NOMO-1 treated with DMSO at 0.1 percent for 48 hours (cell line): ENCODE measurements around the gene SIRT5.

Experiments used
- DNase-seq: peaks from one replicate; lab custom pipeline; 2025; ENCODE audit not compliant: unreplicated experiment; lab: John Stamatoyannopoulos, UW

SIRT5 gene

DNA sequence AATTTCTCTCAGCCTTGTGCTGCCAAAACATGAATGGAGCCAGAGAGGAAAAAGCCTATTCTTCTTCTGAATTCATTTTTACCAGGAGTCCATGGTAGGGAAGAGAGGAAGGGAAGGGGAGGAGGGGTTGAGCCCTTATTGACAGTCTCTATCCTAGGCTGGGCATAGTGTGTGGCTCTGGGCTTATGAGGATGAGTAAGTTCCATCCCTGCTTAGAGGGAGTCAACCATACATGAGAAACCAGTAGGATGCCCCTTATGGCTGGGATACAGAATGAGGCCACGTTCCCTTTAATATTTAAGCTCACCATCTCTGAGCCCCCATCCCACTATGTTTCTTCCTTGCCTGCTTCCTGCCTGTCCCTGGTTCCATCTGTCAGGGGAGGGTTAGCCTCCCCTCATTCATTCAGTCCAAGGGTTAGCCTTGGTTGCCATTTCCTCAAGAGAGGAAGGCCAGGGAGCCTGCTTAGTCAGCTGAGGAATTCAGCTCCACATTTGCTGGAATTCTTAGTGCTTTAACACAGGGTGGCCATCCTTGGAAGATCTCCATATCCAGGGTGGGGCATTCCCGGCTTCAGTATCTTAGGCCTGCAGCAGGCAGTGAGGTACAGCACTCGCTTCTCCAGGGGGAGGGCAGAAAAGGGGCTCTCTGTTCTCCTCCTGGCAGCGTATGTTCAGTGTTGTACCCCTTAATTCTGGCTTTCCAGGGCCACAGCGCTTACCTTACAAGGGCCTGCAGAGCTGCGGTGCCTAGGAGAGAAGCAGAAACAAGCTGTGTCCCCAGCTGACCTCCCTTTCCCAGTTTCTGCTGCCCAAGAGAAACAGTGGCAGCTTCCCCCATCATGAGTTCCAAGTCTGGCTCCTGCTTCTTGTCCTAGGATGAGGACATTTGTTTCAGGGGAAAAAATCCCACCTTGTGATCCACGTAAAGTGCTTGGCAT, 12.5 kb downstream of the SIRT5 start:
- DNase-seq = no peak

DNA sequence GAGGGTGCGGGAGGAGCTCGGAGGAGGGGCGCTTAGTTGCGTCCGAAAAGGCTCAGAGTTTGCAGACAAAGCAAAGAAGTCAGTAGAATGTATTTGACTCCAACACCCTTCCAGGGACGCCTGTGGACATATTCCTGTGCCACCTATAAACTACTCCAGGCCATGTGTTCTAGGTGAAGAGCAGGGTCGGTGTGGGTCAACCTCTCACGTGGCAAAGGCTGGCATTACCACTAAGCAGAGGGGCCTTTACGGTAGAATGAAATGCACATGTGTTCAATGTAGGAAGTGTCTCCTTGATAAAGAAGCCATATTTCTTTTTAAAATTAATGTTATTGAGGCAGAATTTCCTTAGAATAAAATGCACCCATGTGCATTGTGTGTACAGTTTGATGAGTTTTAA, 15.4 kb downstream of the SIRT5 start:
- DNase-seq = no peak

DNA sequence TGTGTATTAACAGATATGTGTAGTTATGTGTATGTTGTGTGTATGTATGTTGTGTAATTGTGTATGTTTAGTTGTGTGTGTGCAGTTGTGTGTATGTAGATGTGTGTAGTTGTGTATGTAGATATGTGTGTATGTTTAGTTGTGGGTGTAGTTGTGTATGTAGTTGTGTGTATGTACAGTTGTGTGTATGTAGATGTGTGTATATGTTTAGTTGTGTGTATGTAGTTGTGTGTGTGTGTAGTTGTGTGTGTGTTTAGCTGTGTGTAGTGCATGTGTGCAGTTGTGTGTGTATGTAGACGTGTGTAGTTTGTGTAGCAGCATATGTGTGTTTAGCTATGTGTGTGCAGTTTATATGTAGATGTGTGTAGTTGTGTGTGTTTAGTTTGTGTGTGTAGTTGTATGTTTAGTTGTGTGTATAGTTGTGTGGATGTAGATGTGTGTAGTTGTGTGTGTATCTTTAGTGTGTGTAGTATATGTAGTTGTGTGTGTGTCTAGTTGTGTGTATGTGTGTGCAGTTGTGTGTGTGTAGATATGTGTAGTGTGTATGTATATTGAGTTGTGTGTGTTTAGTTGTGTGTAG, 16.3 kb downstream of the SIRT5 start:
- DNase-seq = no peak

DNA sequence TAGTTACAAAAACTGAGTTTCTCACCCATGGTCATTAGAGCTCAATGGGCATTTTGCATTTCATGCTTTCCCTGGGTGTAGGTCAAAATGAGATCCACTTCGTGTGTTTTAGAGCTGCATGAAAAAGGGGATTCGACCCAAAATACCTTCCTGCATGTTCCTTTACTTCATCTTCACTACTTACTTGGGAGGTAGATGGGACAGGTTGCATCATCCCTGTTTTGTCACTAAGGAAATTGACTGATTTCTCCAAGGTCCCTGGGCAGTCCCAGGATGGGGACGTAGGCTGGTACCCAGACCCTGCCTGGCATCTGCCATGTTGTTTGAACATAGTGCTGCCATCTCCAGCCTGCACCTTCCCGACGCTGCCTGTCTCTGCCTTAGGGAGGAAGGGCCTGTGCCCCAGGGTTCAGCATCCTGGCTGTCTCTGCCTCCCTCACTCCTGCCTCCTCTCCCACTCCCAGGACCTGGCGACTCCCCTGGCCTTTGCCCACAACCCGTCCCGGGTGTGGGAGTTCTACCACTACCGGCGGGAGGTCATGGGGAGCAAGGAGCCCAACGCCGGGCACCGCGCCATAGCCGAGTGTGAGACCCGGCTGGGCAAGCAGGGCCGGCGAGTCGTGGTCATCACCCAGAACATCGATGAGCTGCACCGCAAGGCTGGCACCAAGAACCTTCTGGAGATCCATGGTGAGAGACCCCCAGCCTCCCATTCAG, 17.0 kb downstream of the SIRT5 start:
- no peak for DNase-seq

DNA sequence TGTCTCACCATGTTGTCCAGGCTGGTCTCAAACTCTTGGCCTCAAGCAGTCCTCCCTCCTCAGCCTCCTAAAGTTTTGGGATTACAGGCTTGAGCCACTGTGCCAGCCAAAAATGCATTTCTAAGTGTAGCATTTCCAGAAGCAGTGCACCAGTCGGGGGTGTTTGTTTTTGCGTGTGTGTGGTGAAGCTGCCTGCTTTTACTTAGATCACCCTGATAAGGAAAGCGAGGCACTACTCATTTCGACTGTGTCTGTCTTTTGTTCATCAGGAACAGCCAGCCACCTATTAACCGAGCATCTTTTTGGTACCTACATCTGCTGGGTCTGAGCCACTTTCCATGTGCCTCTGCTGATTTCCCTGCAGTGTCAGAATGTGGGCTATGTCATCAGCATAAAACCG, 18.7 kb downstream of the SIRT5 start:
- DNase-seq = no peak

DNA sequence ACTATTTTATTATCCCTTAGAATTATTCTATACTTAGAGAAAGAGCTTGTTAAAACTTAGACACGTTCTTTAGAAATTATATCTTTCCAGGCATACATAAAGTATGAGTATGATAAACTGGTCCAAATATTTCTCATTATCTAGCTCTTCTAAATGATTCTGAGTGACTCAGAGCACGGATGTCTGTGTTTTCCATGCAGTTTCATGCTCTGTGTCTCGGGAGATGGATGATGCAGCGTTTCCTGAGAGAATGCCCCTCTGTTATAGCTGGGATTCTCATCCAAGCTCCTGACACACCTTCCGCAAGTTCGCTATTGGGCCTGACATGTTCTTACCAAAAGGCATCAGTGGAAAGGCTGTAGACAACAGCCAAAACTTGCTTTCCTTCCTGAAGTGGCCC, 19.3 kb downstream of the SIRT5 start:
- DNase-seq = no peak

DNA sequence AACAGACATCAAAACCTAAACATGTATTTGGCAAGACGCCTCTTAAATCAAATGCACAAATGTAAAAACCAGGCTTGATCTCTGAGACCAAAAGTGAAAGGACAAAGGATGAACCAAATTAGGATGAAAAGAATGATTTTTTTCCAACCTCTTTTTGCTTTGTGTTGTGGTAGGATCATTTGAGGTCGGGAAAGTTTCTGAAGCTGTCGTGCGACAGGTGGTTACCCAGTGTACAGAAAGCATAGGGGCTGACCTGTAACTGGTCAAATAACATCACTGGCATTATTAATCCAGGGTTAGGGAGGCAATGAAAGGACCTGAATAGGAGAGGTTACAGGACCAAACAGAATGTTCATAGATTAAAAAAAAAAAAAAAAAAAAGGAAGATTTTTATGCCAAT, 22.7 kb downstream of the SIRT5 start:
- no peak for DNase-seq

DNA sequence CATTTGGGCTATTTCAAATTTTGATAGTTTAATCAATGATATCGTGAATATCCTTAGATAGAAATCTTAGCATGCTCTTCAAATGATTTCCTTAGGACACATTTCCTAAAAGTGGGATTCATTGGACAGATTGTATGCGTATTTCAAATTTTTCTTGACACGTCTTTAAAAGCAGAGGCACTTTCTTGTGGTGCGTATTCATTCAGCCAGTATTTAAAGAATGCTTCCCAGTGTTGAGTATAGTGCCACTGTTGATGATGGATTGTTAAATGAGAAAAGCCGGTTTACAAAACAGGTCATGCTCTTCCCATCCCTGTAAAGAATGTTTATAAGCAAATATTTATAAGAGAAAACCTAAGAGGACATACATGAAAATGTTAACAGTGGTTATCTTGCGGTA, 25.6 kb downstream of the SIRT5 start:
- no peak for DNase-seq

DNA sequence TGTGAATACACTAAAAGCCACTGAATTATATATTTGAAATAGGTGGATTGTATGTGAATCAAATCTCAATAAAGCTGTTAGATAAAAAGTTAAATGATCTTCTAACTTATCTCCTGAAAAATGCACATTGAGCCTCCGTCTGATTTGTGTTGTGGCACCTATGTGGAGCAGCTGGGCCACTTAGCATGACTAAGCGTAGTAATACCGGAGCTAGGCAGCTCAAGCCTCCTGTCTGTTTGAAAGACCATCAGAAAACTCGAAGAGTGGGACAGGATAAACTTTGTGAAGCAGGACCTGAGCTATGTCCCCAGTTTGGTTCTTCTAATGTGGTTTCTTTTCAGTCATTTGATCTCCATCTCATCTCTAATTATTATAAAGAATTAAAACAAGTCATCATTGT, 29.7 kb downstream of the SIRT5 start:
- DNase-seq = no peak

DNA sequence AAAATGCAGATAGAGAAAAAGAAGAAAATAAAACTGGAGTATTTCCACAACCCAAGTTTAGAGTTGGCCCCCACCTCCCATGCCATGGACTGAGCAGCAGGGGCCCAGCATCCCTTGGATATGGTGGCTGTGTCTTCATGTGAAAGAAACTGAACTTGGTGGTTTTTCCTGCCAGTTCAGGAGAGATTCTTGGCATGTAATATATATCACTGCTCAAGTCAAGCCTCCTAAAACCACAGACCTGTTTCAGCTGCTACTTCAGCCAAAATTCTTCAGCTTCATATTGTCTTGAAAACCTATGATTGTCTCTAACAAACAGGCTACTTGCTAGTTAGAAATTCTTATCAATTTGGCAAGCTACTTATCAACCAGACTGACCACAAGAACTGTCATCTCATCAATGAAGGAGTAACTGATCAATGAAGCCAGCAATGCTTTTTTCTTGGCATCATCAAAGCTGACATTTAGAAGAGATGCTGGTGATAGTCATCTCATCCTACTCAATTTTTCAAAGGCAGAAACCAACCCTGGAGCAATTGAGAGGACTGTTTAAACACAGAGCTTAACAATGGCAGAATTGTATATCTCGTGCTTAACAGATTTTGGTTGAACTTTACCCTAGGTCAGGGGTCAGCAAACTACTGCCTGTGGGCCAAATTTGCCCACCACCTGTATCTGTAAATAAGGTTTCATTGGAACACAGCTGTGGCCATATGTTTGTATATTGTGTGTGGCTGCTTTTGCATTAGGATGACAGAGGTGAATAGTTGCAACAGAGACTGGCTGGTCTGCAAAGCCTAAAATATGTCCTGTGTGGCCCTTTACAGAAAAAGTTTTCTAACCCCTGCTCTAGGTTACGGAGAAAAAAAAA, 30.4 kb downstream of the SIRT5 start:
- DNase-seq = no peak

DNA sequence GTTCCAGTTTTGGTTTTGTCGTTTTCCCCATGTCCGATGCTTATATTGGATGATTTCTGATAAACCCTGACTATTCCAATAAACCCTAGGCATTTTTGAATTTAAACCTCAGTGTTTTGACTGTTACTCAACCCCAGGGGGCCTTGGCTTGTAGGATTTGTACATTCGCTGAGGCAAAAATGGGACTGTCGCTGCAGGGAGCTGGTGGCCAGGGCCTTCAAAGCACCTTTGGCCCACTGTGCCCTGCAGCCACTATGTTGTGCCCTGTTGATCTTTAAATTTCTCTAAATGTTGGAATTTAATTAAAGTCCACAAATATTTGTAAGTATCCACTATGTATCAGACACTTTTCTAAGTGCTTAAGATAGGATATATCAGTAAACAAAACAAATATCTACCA, 31.2 kb downstream of the SIRT5 start:
- DNase-seq = no peak

DNA sequence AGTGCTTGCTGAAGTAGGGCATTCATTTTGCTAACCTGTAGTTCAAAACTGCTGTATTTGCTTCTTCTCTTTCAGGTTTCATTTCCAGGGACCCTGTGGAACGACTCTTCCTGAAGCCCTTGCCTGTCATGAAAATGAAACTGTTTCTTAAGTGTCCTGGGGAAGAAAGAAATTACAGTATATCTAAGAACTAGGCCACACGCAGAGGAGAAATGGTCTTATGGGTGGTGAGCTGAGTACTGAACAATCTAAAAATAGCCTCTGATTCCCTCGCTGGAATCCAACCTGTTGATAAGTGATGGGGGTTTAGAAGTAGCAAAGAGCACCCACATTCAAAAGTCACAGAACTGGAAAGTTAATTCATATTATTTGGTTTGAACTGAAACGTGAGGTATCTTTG, 37.3 kb downstream of the SIRT5 start:
- peak; percentile 31 for DNase-seq

DNA sequence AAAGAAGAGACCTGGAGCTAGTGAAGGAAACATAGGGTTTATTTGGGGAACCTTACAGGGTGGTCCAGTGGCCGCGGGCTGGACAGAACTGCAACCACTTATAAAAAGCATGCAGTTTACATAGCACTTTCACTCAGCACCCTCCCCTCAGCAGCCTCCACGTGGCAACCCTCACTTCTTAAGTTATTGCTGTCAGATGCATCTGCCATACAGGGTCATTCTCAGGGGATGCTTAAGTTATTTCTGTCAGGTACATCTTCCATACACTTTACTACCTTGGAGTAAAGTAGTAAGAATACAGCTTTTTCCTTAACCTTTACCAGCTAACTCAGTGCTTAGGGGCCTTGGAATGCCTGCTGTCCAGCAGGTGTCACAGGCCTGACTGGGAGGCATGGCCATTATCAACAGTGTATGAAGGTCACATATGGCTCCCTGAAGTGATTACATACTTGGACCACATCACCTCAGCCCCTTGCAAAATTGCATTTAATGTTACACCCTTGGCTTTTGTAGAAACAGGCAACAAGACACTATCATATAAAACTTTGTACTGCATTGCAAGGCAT, 38.7 kb downstream of the SIRT5 start:
- no peak for DNase-seq

DNA sequence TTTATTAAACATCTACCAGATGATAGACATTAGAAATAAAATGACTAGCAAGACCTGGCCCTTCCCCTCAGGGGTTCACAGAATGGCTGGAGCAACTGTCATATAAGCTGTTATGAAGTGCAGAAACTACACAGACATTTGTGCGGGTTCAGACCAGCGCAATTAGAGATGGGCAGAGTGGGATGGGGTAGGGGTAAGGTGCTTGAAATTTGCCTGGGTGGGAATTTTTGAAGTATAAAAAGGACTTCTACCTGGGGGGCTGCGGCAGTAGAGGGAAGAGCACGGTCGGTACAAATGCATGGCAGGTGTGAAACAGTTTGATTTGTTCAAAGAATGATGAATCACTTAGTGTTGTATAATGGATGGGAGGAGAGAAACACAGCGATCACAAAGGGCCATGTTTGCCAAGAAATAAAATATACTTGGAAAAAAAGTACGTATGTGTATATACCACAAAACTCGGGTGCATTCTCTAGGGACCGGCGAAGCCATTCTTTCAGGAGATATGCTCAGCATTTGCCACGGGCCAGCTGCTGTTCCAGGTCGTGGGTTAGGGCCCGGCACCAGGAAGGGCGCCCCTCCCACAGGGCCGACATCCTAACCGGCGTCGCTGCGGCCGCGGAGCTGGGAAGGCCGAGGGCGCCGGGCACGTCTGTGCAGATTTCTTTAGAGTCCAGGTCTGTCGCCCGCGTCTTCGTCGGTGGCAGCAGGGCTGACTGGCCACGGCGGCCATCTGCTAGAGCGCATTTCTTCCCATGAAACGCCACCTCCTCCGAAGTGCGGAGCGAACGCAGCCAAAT, 39.9 kb downstream of the SIRT5 start:
- peak; percentile 40 for DNase-seq

DNA sequence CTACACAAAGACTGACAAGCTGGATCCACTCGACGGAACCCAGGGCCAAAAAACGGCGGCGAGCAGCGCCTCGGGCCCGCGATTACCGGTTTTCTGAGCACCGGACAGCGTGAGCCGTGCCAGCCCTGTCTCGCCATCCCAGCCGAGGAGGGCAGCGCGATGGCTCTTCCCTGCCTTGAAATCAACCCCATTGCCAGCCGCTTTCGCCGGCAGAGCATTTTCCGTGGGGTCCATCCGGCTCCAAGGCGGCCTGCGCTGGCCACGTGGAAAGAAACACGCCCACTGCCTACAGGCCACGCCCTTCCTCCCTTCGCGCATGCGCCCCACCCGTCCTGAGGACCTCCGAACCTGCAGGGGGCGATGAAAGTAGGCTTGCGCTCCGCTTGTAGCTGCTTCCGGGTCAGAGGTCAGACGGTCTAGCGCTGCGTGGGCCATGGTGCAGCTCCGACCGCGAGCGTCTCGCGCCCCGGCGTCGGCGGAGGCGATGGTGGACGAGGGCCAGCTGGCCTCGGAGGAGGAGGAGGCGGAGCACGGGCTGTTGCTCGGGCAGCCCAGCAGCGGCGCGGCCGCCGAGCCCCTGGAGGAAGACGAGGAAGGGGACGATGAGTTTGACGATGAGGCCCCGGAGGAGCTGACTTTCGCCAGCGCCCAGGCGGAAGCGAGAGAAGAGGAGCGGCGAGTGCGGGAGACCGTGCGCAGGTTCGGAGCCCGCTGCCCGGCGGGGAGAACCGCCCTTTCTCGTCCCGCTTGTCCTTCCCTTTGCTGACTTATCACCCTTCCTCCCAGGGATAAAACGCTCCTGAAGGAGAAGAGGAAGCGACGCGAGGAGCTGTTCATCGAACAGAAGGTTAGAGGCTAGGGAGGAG, 40.8 kb downstream of the SIRT5 start, which contains the start of gene NOL7:
NOL7 (plus strand) TSS at position 410 of the 866 bp plus-strand sequence; CDS start at position 434, 24 bp downstream.
- DNase-seq = peak; percentile 94

DNA sequence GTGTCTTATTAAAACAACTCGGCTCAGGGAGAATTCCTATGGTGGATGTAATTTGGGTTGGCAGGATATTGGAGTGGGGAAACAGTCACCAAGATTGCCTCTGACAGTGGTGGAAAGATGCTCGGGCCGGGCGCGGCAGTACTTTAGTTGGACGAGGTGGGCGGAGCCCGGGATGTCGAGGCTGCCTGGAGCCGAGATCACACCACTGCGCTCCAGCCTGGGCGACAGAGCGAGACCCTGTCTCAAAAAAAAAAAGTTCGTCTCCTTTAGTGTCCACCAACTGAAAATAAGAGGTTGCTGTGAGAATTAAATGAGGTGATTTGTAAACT, 41.4 kb downstream of the SIRT5 start:
- no peak for DNase-seq

DNA sequence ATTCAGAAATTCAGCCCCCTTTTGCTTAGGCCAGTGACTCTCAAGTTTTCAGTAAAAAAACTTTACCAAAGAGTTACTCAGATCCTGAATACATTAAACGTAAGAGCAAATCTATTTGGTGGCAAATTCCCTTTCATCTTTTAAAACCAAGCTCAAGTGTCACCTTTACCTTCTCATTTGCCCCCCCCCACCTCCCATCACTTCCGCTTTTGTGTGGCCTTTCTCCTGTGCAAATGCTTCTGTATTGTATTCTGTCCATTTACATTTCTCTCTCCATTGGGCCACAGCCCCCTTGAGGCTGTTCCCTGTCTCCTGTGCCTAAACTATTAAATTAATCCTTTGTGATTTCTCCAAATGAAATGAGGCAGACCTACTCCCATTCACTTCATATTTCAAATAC, 42.7 kb downstream of the SIRT5 start:
- DNase-seq = no peak

DNA sequence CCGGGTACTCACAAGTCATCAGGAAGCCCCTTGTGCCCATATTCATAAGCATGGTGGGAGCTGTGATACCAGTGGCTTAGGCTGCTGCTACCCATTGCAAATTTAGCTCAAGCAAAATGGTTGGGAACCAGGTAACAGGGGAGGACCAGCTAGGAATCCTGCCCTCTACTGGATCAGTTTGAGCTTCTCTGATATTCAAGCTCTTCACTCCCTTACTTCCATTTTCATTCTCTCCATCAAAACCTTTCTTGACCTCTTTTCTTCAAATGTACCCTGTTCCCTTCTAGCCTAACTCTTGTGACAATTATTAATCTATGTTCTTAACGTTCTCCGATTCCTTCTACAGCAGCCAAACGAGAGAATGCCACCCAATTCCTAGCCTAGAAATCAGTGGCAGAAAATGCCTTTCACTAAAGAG, 50.5 kb downstream of the SIRT5 start:
- peak; percentile 38 for DNase-seq
